A549 (cell line): Measurements from ENCODE around the gene SLC39A5. TPM values are rescaled to one million over a fixed set of nuclear protein-coding genes. Genes with fewer than 3 reads are reported as not detected.

ENCODE experiments used
- ATAC-seq, 2 experiments: fragments of 200-7000 bp in 1 of 2; fragments of >200 bp in 1 of 2; cut with Nextera tagmentation in 1 of 2; cut with Tn5 transposase in 1 of 2; 3 replicates each; pipeline versions ENCODE4 v1.8.0 to v1.9.1; 2018 to 2020; ENCODE audit warnings: mild to moderate bottlenecking in 1 of 2, moderate library complexity in 1 of 2
- CTCF ChIA-PET: fragments of 300-600 bp; sonication (Branson Sonifier 250); formaldehyde crosslinking; extraction: SDS; loops from one replicate; lab custom pipeline; 2021; ENCODE audit warnings: antibody characterized with exemption, inconsistent platforms; lab: Yijun Ruan, JAX
- POLR2A ChIA-PET: fragments of 350-600 bp; formaldehyde crosslinking; extraction: SDS; loops from one replicate; lab custom pipeline; 2021; ENCODE audit warnings: antibody characterized with exemption, inconsistent platforms; lab: Yijun Ruan, JAX
- DNase-seq, 2 experiments: peaks; one replicate each; pipeline versions ENCODE4 v3.0.0 to v3.0.0-alpha.2; 2011 to 2016; ENCODE audit warnings: low read depth in 1 of 2, low spot score in 1 of 2
- FAIRE-seq: peaks from 2 replicates; lab custom pipeline; 2011; peaks lifted over from hg19 to GRCh38; lab: Jason Lieb, UNC
- H3K27ac ChIP-seq, 2 experiments: fragments of >200 bp; sonication (Bioruptor Twin); formaldehyde crosslinking; 3 replicates each; pipeline ENCODE4 v1.5.1; 2016 to 2017
- H3K4me1 ChIP-seq: fragments of >200 bp; sonication (Bioruptor Twin); formaldehyde crosslinking; 3 replicates; pipeline ENCODE4 v1.6.1; 2016
- H3K4me2 ChIP-seq: fragments of >200 bp; sonication (Bioruptor Twin); formaldehyde crosslinking; 3 replicates; pipeline ENCODE4 v1.6.1; 2016
- H3K4me3 ChIP-seq: fragments of >200 bp; sonication (Bioruptor Twin); formaldehyde crosslinking; 3 replicates; pipeline ENCODE4 v1.5.1; 2016
- H3K9me3 ChIP-seq: fragments of >200 bp; sonication (Bioruptor Twin); formaldehyde crosslinking; 3 replicates; pipeline ENCODE4 v1.6.1; 2016
- BHLHE40 ChIP-seq: IDR thresholded peaks from 2 replicates; pipeline ENCODE4 v1.6.1; 2012; ENCODE audit warnings: low read depth, low read length, inconsistent platforms
- CTCF ChIP-seq: fragments of >200 bp; sonication (Bioruptor Twin); formaldehyde crosslinking; IDR thresholded peaks from 3 replicates; pipeline ENCODE4 v1.5.1; 2016
- EHF ChIP-seq: fragments of 250-450 bp; sonication (Bioruptor Pico); IDR thresholded peaks from 2 replicates; pipeline ENCODE4 v1.5.0; 2020; ENCODE audit warnings: mild to moderate bottlenecking
- ELK1 ChIP-seq: fragments of 150-350 bp; IDR thresholded peaks from 2 replicates; pipeline ENCODE4 v1.6.1; 2014; ENCODE audit warnings: low read depth, mild to moderate bottlenecking, low read length
- EP300 ChIP-seq, 2 experiments: fragments of >200 bp; sonication (Bioruptor Twin); formaldehyde crosslinking; IDR thresholded peaks; 2 replicates in 1 of 2; 3 replicates in 1 of 2; pipeline ENCODE4 v1.6.1; 2016 to 2017
- KDM1A ChIP-seq: fragments of 200-600 bp; sonication (generic); IDR thresholded peaks from 2 replicates; pipeline ENCODE4 v1.6.1; 2016; ENCODE audit warnings: low read depth, mild to moderate bottlenecking
- MAX ChIP-seq: IDR thresholded peaks from 2 replicates; pipeline ENCODE4 v1.6.1; 2012
- POLR2A ChIP-seq: IDR thresholded peaks from 2 replicates; pipeline ENCODE4 v1.6.1; 2012; ENCODE audit warnings: mild to moderate bottlenecking, low read length
- POLR2AphosphoS2 ChIP-seq: conservative IDR thresholded peaks from 2 replicates; pipeline ENCODE4 v1.6.1; 2012; ENCODE audit warnings: low read length, improper control_type of control experiment, inconsistent platforms
- RAD21 ChIP-seq, 2 experiments: fragments of >200 bp in 1 of 2; sonication (Bioruptor Twin) in 1 of 2; formaldehyde crosslinking in 1 of 2; IDR thresholded peaks in 1 of 2; conservative IDR thresholded peaks in 1 of 2; 2 replicates in 1 of 2; 3 replicates in 1 of 2; pipeline ENCODE4 v1.6.1; 2012 to 2018; ENCODE audit warnings: inconsistent platforms in 1 of 2
- RCOR1 ChIP-seq: fragments of 150-350 bp; IDR thresholded peaks from 2 replicates; pipeline ENCODE4 v1.6.1; 2014; ENCODE audit warnings: antibody characterized with exemption, low read length, low read depth
- REST ChIP-seq: fragments of 200-600 bp; sonication (generic); IDR thresholded peaks from 2 replicates; pipeline ENCODE4 v1.6.1; 2016; ENCODE audit warnings: antibody characterized with exemption, mild to moderate bottlenecking, moderate library complexity
- RFX5 ChIP-seq: fragments of 450-650 bp; IDR thresholded peaks from 2 replicates; pipeline ENCODE4 v1.7.1; 2014; ENCODE audit warnings: antibody characterized with exemption, mild to moderate bottlenecking, moderate library complexity
- RNF2 ChIP-seq: fragments of 200-600 bp; sonication (generic); IDR thresholded peaks from 2 replicates; pipeline ENCODE4 v1.6.1; 2016; ENCODE audit warnings: low read depth, mild to moderate bottlenecking, antibody characterized with exemption, moderate library complexity, borderline replicate concordance
- ZC3H11A ChIP-seq: fragments of 450-650 bp; IDR thresholded peaks from 2 replicates; pipeline ENCODE4 v1.6.1; 2014; ENCODE audit warnings: antibody characterized with exemption, mild to moderate bottlenecking
- WGBS: methylation state at CpG from one replicate; pipeline ENCODE4 v1.1.6; 2017; ENCODE audit errors: missing lambda C conversion rate; 5-methylcytosine and 5-hydroxymethylcytosine counted together
- polyA plus RNA-seq, 4 experiments: library from polyadenylated mRNA; depleted of rRNA in 3 of 4; stranded (reverse); fragments of >200 nt; fragmentation: RNase III in 1 of 4; extraction: RNeasy Plus Mini Kit Qiagen cat#74134 plus additional on column Dnase treatment in 1 of 4; gene quantifications; 2 replicates in 3 of 4; 3 replicates in 1 of 4; pipeline ENCODE4 v1.2.3, GENCODE V29; 2011 to 2017

The SLC39A5 gene
- polyA plus RNA-seq, 2 of the 4 experiments (the other 2 are of a cell fraction): 0.23 TPM; not detected in 1

GRCh38 chr12:56216461-56216860 lies 13.4 kb upstream of the SLC39A5 start:
- DNase-seq: no peak
- Histone ChIP-seq H3K4me2 (no peak overlapping the region), H3K4me1 (peaks cover 9% of the 10 kb centered on the region; the same call in 1 of the 3 replicates), H3K4me3 (no peak overlapping the region), H3K9me3 (no peaks in the 10 kb centered on the region), H3K27ac (no peak overlapping the region)
- no peak for ATAC-seq
- WGBS: 90% methylated on average over 3 of the region's 3 CpGs
- POLR2A ChIA-PET: no interaction called here
- TF ChIP-seq EP300 (IDR thresholded peaks at IDR 0.05) (no peak), RAD21 (conservative IDR thresholded peaks at IDR 0.05 in 1 of 2, IDR thresholded peaks at IDR 0.05 in 1 of 2) (no peak), CTCF (no peak), MAX (no peak), POLR2A (no peak), KDM1A (no peak), RFX5 (no peak), RNF2 (no peak), BHLHE40 (no peak), EHF (CRISPR knock-in tag) (no peak), POLR2AphosphoS2 (no peak)
- no peak for FAIRE-seq
- CTCF ChIA-PET: interaction anchor here (0.6 to 3.4 kb wide), 9 partner anchors 10 to 1067 kb away, joined by 3 to 17 read pairs (median 3); partner anchors contain the start of genes ANKRD52 and SMARCC2

GRCh38 chr12:56219840-56220239 lies 10.0 kb upstream of the SLC39A5 start:
- CTCF ChIA-PET: interaction anchor here (1.0 to 4.2 kb wide), 7 partner anchors 8 to 101 kb away, joined by 3 to 67 read pairs (median 16); partner anchors contain the start of genes ANKRD52, SMARCC2 and ZC3H10
- POLR2A ChIA-PET: interaction anchor here (1.1 kb wide), 1 partner anchor 102 kb away, joined by 6 read pairs; the partner anchor contains the start of gene ZC3H10
- no peak for TF ChIP-seq ELK1
- no peak for TF ChIP-seq REST
- no peak for TF ChIP-seq RCOR1
- TF ChIP-seq ZC3H11A: peak; percentile 97
- TF ChIP-seq, all 56 proteins: peak for 1
- no peak overlapping the region for H3K27ac ChIP-seq
- H3K9me3 ChIP-seq: no peaks in the 10 kb centered on the region
- DNase-seq (no peak), FAIRE-seq (no peak), ATAC-seq (no peak)
- WGBS: 96% methylated on average over 9 of the region's 9 CpGs
- no peak overlapping the region for H3K4me3 ChIP-seq
- no peak overlapping the region for H3K4me2 ChIP-seq
- H3K4me1 ChIP-seq: peaks cover 20% of the 10 kb centered on the region
